Skeletal muscle cell (primary cell): ENCODE data around the gene LHX6.

Experiments used
- DNase-seq: peaks from one replicate; pipeline ENCODE4 v3.0.0-alpha.2; 2010; ENCODE audit warnings: low read depth
- H3K4me3 ChIP-seq: 2 replicates; pipeline ENCODE4 v1.5.1; 2011; ENCODE audit warnings: low read depth, mild to moderate bottlenecking, control low read depth, low read length, moderate library complexity

The LHX6 gene

GRCh38 chr9:122239722-122240121, 11.0 kb upstream of the LHX6 start:
- DNase-seq, result no peak
- H3K4me3 ChIP-seq, result no peak overlapping the region

DNA sequence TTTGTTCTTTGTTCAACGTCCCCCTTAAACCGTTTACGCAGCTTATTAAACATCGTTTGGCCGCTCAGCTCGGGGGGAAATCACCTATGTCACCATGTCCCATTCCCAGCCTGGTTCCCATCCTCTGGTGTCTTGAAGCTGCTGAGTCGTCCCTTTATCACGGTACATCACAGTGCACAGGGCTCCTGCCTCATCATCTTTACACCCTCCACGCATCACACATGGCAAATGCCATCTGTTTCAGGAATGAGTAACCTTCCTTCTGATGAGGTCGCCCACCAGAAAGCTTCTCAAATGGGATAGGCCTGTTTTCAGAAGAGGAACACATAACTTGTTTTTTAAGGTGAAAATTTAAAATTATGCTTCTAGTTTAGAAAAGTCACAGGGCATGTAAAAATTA, 7.9 kb upstream of the LHX6 start:
- DNase-seq, result no peak
- no peak overlapping the region for H3K4me3 ChIP-seq

DNA sequence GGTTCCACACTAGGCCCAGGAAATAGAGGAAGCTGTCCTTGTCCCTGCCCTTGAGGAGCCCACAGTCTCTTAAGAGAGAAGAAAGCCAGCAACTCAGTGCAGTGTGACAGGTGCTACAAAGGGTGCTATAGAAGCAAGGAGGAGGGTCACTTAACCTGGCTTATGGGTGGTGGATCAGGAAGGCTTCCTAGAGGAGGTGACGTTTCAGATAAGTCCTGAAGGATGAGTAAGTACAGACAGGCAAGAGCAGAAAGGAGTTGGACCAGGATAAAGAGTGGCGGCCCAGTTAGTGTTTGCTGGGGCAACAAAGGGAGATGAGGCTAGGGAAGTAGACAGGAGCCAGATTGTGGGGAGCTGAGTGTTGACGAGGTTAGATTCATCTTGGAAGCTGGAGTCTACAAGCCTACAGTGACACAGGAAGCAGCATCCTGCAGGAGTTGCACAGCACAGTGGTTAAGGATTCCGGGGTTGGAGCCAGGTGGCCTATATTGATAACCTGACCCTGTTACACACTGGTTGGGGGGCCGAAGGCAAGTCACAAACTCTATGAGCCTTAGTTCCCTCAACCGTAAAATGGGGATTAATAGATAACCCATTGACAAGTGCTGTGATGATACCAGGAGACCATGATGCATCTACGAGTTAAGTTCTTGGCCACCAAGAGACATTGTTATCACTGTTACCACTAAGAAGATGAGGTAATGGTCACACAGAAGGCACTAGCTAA, 5.4 kb upstream of the LHX6 start:
- H3K4me3 ChIP-seq, result no peak overlapping the region

DNA sequence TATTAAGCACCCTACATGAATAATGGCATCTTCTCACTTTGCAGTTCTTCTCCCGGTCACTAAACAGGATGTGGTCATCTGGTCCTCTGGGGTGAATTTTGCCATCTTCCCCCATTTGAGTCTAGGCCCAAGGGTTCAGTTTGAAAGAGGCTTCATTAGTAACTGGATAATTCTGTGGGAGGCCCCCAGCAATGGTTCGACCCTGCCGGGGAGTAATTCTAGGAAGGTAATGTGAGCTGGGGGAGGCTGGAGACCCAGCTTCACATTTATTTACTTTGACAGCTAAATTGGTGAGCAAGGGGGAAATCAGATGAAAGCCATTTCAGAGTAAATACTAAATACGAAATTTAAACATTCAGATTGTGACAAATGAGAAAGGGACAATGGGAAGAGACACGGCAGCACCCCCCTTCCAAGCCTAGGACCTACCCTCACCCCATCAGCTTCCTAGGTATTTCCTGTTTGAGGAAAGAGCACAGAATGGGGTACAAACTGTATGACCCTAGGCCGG, 4.1 kb upstream of the LHX6 start:
- DNase-seq, result no peak
- no peak overlapping the region for H3K4me3 ChIP-seq

More for the DNA sequence above, 5.4 kb upstream of the LHX6 start:
- no peak for DNase-seq

- H3K4me3 ChIP-seq, result no peak overlapping the region
- no peak for DNase-seq
Observed at GRCh38 chr9:122229485-122229837, 704 bp upstream of the LHX6 start.

DNA sequence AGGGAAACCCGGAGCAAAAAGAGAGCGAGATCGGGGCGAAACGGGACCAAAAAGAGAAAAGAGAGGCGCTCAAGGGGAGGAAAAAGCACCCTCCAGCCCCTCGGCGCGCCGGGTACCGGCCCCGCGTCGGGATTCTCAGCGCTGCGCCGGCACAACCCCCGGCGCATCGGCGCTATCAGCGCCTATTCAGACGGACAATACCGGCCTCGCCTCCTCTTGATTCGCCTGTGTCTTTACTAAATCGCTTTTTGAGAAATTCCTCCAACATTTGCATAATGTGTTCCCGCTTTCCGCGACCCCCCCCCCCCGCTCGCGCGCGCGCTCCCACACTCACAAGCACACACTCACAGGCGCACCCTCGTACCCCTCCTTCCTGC, 578 bp downstream of the LHX6 start:
- no peak for DNase-seq
- peak overlapping the region; percentile 32 for H3K4me3 ChIP-seq

GRCh38 chr9:122227575-122227900, 1.2 kb downstream of the LHX6 start:
- DNase-seq, result no peak
- H3K4me3 ChIP-seq, result no peak overlapping the region

DNA sequence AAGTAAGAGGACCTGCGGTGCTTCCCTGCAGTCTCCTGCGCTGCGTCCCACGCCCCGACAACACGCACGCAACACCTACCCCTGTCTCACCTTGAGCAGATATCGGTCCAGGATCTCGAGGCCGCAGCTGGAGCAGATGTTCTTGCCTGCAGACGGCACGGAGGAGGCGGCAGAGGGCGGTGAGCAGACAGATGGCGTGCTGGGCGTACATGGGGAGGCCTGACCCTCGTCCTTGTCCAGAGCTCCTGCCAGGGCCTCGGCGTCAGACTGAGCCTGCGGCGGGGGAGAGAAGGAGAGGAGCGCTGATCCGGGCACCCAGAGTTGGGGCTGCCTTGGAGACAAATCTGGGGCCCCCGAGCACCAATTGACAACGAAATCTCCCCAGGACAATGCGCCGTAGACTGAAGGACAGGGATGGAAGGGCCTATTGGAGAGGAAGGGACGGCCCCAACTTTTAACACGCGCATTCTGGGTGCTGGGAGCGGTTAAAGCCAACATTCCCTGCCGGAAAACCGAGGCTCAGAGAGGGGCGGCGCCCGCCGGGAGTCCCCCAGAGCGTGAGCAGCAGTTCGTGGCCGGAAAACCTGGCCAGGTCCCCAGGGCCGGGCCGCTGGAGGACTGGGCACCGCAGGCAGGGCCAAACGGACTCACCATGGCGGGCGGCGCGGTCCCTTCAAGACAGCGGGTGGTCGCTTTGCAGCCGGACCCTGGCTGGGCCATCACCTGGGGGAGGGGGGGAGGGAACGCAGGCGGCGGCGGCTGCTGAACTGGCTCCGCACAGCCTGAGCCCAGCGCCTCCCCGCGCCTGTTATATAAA, 1.8 kb downstream of the LHX6 start:
- DNase-seq, result no peak
- no peak overlapping the region for H3K4me3 ChIP-seq

- no peak for DNase-seq
- no peak overlapping the region for H3K4me3 ChIP-seq
Observed at GRCh38 chr9:122226142-122226757, 2.5 kb downstream of the LHX6 start.

DNA sequence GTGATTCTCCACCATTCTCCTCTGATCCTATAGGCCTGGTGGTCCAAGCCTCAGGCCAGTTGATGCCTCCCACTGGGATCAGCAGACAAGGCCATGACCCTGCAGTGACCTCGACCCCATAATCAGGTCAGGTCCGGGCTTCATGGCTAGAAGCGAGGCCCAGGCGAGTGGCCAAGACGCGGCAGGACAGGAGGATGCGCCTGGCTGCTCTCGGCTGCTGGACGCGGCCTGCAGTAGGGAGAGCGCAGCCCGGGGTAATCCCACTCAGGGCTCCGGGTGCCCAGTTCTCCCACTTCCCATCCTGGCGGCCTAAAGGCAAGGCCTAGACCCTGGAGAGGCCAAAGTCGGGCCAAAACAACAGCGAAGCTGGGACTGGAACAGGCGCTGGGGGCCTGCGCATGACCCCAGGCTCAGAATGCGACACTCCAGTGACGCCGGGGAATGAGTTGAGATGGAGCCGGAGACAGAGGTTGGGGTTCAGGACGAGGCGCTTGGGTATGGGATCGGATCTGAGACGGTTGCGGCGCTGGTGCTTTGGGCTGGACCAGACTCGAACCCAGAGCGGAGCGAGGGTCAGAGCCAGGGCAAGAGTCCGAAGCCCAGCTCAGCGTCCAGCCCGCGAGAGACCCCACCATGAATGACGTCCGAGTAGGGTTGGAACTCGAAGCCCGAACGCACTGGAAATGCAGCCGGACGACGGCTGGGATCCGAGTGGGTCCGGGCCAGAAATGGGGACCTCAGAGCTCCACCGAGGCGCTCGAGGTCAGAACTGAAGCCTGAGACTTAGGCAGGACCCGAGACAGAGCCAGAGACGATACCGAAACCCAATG, 3.2 kb downstream of the LHX6 start:
- H3K4me3 ChIP-seq, result no peak overlapping the region
- DNase-seq, result no peak

DNA sequence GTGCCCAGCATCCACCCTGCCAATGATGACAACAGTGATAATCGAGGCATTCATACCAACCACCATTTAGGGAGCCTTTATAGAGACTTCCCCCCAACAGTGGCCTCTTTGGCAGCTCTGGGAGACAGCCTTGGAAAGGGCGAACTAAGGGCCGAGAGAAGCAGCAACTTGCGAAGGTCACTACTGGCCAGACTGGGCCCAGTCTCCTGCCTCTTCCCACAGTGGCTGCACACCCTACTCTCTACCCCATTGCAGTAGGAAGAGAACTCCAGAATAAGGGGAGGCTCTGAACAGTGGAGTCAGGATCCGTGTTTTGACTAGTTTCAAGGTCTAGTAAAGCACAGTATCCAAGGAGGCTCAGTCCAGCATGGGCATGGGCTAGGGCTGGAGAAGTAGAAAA, 5.3 kb downstream of the LHX6 start:
- no peak overlapping the region for H3K4me3 ChIP-seq
- DNase-seq, result no peak

- no peak for DNase-seq
- no peak overlapping the region for H3K4me3 ChIP-seq
Observed at GRCh38 chr9:122222791-122223190, 6.0 kb downstream of the LHX6 start.

GRCh38 chr9:122221183-122221811, 7.5 kb downstream of the LHX6 start:
- H3K4me3 ChIP-seq, result no peak overlapping the region
- no peak for DNase-seq

DNA sequence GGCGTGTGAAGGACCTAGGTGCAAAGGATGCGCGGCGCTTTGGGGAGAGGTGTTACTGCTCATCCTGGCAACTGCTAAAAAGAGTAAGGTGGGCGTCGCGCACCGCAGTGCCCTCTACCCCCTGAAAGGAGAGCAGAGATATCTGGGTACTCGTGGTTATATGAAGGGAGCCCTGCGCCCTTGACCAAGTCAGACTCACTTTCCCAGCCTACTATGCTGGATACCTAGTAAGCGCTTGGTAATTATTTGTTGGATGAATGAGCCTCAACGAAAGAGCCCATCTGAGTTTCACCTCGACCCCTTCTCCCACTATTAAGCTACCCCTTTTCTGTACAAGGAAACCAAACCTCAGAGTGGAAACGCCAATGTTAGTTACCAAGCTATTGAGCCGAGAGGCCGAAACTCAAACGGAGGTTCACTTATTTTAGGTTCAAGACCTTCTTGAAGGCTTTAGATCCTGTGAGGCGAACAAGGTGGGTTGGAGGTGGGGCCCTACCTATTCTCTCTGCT, 8.0 kb downstream of the LHX6 start:
- no peak for DNase-seq
- no peak overlapping the region for H3K4me3 ChIP-seq

GRCh38 chr9:122219856-122220672, 8.7 kb downstream of the LHX6 start:
- DNase-seq, result no peak
- no peak overlapping the region for H3K4me3 ChIP-seq

GRCh38 chr9:122218935-122219855, 9.6 kb downstream of the LHX6 start:
- peak overlapping the region; percentile 28 for H3K4me3 ChIP-seq
- no peak for DNase-seq
